ENCODE data around the gene PCCA.

- TF ChIP-seq CTCF (IDR thresholded peaks at IDR 0.05) = no peak
- TF ChIP-seq POLR2A (IDR thresholded peaks at IDR 0.05) = no peak
Observed at GRCh38 chr13:100160450-100160849, 71.6 kb downstream of the PCCA start.

Data from adrenal gland (tissue), 5 donors.